K562 (cell line): ENCODE measurements around the gene TMEM132D.

Experiments used
- CTCF ChIP-seq, 3 experiments: IDR thresholded peaks in 2 of 3; conservative IDR thresholded peaks in 1 of 3; 2 replicates each; pipeline ENCODE4 v1.5.1; 2011 to 2012; ENCODE audit warnings: low read length in 3 of 3, mild to moderate bottlenecking in 3 of 3, control low read depth in 2 of 3, improper control_type of control experiment in 1 of 3, inconsistent platforms in 1 of 3, low read depth in 1 of 3, mixed read lengths in 1 of 3, moderate library complexity in 1 of 3; ENCODE audit not compliant: insufficient read depth in 2 of 3
- ETV5 ChIP-seq: sonication (generic); formaldehyde crosslinking; IDR thresholded peaks from 2 replicates; pipeline ENCODE4 v1.4.0; 2020; ENCODE audit warnings: low read depth, mild to moderate bottlenecking, missing genetic modification reagents
- HNRNPL ChIP-seq: fragments of 200-400 bp; formaldehyde crosslinking; IDR thresholded peaks from 2 replicates; pipeline ENCODE4 v1.6.1; 2017; ENCODE audit warnings: low read depth, mild to moderate bottlenecking, low read length
- TF ChIP-seq, protein P1 (sequence below), 3 experiments: fragments of 200-800 bp in 1 of 3; fragments of 250-450 bp in 1 of 3; fragments of 450-650 bp in 1 of 3; sonication (Bioruptor Pico) in 1 of 3; sonication (Bioruptor generic) in 1 of 3; formaldehyde crosslinking in 1 of 3; IDR thresholded peaks; 2 replicates each; pipeline versions ENCODE4 v1.6.1 to v1.8.0; 2016 to 2022; ENCODE audit warnings: mild to moderate bottlenecking in 2 of 3, missing genetic modification characterization in 2 of 3, missing compliant biosample characterization in 1 of 3, moderate library complexity in 1 of 3
- TF ChIP-seq, protein P2 (sequence below), 2 experiments: IDR thresholded peaks; 2 replicates each; pipeline ENCODE4 v1.6.1; 2012; ENCODE audit warnings: improper control_type of control experiment in 2 of 2, low read depth in 2 of 2, low read length in 2 of 2, borderline replicate concordance in 1 of 2

DNA sequence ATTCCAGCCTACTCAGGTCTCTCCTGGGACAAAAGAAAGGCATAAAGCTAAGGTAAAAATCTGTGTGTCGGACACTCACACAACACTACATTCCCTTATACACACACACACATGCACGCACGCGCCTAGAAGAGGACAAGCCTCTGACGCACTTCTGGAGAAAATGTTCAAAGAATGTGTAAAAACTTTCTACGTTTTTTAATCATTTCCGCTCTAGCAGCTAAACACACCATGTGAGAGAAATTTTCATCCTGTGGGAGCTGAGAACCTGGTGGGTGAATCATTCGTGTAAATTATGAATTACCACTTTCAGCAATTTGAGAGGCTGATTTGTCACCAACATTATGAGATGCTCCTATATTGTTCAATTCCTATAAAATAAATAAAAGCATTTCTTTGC lies 494.5 kb downstream of the TMEM132D start:
- no peak for TF ChIP-seq CTCF (IDR thresholded peaks at IDR 0.05 in 2 of 3, conservative IDR thresholded peaks at IDR 0.05 in 1 of 3; ENCODE audit: insufficient read depth in 2 of 3, low read depth in 1 of 3, low read length in 3 of 3)
- TF ChIP-seq, protein P1, sequence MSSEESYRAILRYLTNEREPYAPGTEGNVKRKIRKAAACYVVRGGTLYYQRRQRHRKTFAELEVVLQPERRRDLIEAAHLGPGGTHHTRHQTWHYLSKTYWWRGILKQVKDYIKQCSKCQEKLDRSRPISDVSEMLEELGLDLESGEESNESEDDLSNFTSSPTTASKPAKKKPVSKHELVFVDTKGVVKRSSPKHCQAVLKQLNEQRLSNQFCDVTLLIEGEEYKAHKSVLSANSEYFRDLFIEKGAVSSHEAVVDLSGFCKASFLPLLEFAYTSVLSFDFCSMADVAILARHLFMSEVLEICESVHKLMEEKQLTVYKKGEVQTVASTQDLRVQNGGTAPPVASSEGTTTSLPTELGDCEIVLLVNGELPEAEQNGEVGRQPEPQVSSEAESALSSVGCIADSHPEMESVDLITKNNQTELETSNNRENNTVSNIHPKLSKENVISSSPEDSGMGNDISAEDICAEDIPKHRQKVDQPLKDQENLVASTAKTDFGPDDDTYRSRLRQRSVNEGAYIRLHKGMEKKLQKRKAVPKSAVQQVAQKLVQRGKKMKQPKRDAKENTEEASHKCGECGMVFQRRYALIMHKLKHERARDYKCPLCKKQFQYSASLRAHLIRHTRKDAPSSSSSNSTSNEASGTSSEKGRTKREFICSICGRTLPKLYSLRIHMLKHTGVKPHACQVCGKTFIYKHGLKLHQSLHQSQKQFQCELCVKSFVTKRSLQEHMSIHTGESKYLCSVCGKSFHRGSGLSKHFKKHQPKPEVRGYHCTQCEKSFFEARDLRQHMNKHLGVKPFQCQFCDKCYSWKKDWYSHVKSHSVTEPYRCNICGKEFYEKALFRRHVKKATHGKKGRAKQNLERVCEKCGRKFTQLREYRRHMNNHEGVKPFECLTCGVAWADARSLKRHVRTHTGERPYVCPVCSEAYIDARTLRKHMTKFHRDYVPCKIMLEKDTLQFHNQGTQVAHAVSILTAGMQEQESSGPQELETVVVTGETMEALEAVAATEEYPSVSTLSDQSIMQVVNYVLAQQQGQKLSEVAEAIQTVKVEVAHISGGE (CRISPR knock-in tag; IDR thresholded peaks at IDR 0.05) = no peak
- TF ChIP-seq ETV5 (CRISPR knock-in tag) = no peak
- TF ChIP-seq, protein P2, sequence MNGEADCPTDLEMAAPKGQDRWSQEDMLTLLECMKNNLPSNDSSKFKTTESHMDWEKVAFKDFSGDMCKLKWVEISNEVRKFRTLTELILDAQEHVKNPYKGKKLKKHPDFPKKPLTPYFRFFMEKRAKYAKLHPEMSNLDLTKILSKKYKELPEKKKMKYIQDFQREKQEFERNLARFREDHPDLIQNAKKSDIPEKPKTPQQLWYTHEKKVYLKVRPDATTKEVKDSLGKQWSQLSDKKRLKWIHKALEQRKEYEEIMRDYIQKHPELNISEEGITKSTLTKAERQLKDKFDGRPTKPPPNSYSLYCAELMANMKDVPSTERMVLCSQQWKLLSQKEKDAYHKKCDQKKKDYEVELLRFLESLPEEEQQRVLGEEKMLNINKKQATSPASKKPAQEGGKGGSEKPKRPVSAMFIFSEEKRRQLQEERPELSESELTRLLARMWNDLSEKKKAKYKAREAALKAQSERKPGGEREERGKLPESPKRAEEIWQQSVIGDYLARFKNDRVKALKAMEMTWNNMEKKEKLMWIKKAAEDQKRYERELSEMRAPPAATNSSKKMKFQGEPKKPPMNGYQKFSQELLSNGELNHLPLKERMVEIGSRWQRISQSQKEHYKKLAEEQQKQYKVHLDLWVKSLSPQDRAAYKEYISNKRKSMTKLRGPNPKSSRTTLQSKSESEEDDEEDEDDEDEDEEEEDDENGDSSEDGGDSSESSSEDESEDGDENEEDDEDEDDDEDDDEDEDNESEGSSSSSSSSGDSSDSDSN (IDR thresholded peaks at IDR 0.05; ENCODE audit: borderline replicate concordance in 1 of 2, low read depth in 2 of 2, low read length in 2 of 2) = no peak
- no peak for TF ChIP-seq HNRNPL
